Gastrocnemius medialis (tissue), 4 donors: ENCODE measurements around the gene ZYX. TPM values are rescaled to one million over a fixed set of nuclear protein-coding genes. Genes with fewer than 3 reads are reported as not detected.

Experiments
- ATAC-seq, 2 donors: fragments of 150-250 bp; one replicate each; pipeline ENCODE4 v1.9.1; 2016
- DNase-seq, 2 donors: peaks; one replicate each; pipeline ENCODE4 v3.0.0-alpha.2; 2019
- H3K27ac ChIP-seq, 4 donors: fragments of 200-600 bp; sonication (generic); 1 replicate in 1 of 4; 2 replicates in 3 of 4; pipeline ENCODE4 v1.5.1; 2016 to 2018; ENCODE audit warnings: mild to moderate bottlenecking in 2 of 4, moderate library complexity in 1 of 4
- H3K27me3 ChIP-seq, 3 donors: fragments of 200-600 bp; sonication (generic) in 2 of 3; 1 replicate in 1 of 3; 2 replicates in 2 of 3; pipeline versions ENCODE4 v1.5.1 to v1.6.0; 2016 to 2019; ENCODE audit warnings: mild to moderate bottlenecking in 1 of 3, moderate library complexity in 1 of 3
- H3K36me3 ChIP-seq, 2 donors: fragments of 200-600 bp; sonication (generic) in 1 of 2; one replicate each; pipeline ENCODE4 v1.5.1; 2017 to 2018
- H3K4me1 ChIP-seq, 2 donors: fragments of 200-600 bp; sonication (generic) in 1 of 2; one replicate each; pipeline ENCODE4 v1.5.1; 2016 to 2017; ENCODE audit warnings: mild to moderate bottlenecking in 2 of 2
- H3K4me3 ChIP-seq, 4 donors: fragments of 200-600 bp; sonication (generic) in 3 of 4; 1 replicate in 1 of 4; 2 replicates in 3 of 4; pipeline ENCODE4 v1.5.1; 2016 to 2019; ENCODE audit warnings: mild to moderate bottlenecking in 2 of 4
- H3K9me3 ChIP-seq, 3 donors: fragments of 200-600 bp; sonication (generic) in 2 of 3; 1 replicate in 1 of 3; 2 replicates in 2 of 3; pipeline ENCODE4 v1.5.1; 2016 to 2019
- POLR2A ChIP-seq, 2 donors: fragments of 450-650 bp; IDR thresholded peaks; one replicate each; pipeline ENCODE4 v1.6.1; 2017; ENCODE audit warnings: antibody characterized with exemption in 2 of 2, mild to moderate bottlenecking in 2 of 2, moderate library complexity in 2 of 2
- in situ Hi-C, 4 donors: fragments of 200-750 bp; cut with MboI; loops; one replicate each; pipeline versions ENCODE4 v1.15.0 to v1.8.0; 2017; ENCODE audit warnings: low sequenced_read_pairs in 4 of 4
- intact Hi-C: fragments of 100-400 bp; cut with DNase I; formaldehyde crosslinking; loops from one replicate; pipeline ENCODE4 v1.15.1; 2023; ENCODE audit warnings: low total_unique reads
- total RNA-seq, 4 donors: library from RNA; depleted of rRNA; stranded (reverse); fragments of >200 nt; gene quantifications; one replicate each; pipeline versions ENCODE4 v1.1.0 to v1.2.3, GENCODE V29; 2016
- TF ChIP-seq, protein P1 (sequence below), 5 experiments: fragments of 450-650 bp in 3 of 5; fragments of 200-600 bp in 2 of 5; sonication (generic) in 2 of 5; IDR thresholded peaks in 4 of 5; conservative IDR thresholded peaks in 1 of 5; 1 replicate in 4 of 5; 2 replicates in 1 of 5; pipeline ENCODE4 v1.5.1; 2016 to 2019; ENCODE audit warnings: antibody characterized with exemption in 5 of 5, mild to moderate bottlenecking in 3 of 5, moderate library complexity in 3 of 5

ZYX gene
- total RNA-seq, 4 donors from 2014 or later, result 27.1 to 81.8 (median 43.2) TPM

- in situ Hi-C loops (no loop called here), intact Hi-C loops (no loop called here)
- Histone ChIP-seq H3K9me3 (no peaks in the 10 kb centered on the region), H3K36me3 (peaks cover 0 to 23% of the 10 kb centered on the region in 2 donors), H3K4me1 (peaks cover 16 to 34% of the 10 kb centered on the region in 2 donors), H3K27me3 (no peaks in the 10 kb centered on the region), H3K27ac (no peak overlapping the region), H3K4me3 (no peak overlapping the region)
- TF ChIP-seq, protein P1, sequence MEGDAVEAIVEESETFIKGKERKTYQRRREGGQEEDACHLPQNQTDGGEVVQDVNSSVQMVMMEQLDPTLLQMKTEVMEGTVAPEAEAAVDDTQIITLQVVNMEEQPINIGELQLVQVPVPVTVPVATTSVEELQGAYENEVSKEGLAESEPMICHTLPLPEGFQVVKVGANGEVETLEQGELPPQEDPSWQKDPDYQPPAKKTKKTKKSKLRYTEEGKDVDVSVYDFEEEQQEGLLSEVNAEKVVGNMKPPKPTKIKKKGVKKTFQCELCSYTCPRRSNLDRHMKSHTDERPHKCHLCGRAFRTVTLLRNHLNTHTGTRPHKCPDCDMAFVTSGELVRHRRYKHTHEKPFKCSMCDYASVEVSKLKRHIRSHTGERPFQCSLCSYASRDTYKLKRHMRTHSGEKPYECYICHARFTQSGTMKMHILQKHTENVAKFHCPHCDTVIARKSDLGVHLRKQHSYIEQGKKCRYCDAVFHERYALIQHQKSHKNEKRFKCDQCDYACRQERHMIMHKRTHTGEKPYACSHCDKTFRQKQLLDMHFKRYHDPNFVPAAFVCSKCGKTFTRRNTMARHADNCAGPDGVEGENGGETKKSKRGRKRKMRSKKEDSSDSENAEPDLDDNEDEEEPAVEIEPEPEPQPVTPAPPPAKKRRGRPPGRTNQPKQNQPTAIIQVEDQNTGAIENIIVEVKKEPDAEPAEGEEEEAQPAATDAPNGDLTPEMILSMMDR (IDR thresholded peaks at IDR 0.05 in 4 of 5, conservative IDR thresholded peaks at IDR 0.05 in 1 of 5), result no peak
- no peak for TF ChIP-seq POLR2A (IDR thresholded peaks at IDR 0.05)
- no peak for DNase-seq
- peak; percentile 20 to 21 for ATAC-seq
Measured at GRCh38 chr7:143395187-143396149, 14.3 kb downstream of the ZYX start.

DNA sequence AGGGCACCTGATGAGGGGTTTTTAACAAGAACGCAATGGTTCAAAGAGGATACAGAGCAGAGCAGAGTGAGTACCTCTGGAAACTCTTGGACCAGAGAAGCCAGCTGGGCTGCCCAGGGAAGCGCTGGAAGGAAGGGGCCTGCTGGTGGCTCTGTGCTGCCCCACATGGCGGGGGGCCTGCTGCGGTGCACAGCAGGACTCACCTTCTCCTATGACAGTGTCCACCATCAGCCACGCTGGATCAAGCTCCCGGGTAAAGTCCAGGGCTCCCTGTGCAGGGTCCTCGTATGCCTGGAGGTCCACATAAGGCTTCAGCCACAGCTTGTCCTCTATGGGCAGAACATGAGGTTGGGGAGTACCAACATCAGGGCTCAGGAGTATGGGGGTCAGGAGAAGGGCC, 15.0 kb downstream of the ZYX start:
- H3K27me3 ChIP-seq, result no peaks in the 10 kb centered on the region
- H3K4me3 ChIP-seq, result no peak overlapping the region
- peaks cover 0 to 16% of the 10 kb centered on the region in 2 donors for H3K36me3 ChIP-seq
- peaks cover 14 to 28% of the 10 kb centered on the region in 2 donors for H3K4me1 ChIP-seq
- TF ChIP-seq, protein P1 (IDR thresholded peaks at IDR 0.05 in 4 of 5, conservative IDR thresholded peaks at IDR 0.05 in 1 of 5), result no peak
- TF ChIP-seq POLR2A (IDR thresholded peaks at IDR 0.05), result no peak
- H3K9me3 ChIP-seq, result no peaks in the 10 kb centered on the region
- no peak for ATAC-seq
- intact Hi-C loops (no loop called here), in situ Hi-C loops (no loop called here)
- no peak overlapping the region for H3K27ac ChIP-seq
- no peak for DNase-seq

DNA sequence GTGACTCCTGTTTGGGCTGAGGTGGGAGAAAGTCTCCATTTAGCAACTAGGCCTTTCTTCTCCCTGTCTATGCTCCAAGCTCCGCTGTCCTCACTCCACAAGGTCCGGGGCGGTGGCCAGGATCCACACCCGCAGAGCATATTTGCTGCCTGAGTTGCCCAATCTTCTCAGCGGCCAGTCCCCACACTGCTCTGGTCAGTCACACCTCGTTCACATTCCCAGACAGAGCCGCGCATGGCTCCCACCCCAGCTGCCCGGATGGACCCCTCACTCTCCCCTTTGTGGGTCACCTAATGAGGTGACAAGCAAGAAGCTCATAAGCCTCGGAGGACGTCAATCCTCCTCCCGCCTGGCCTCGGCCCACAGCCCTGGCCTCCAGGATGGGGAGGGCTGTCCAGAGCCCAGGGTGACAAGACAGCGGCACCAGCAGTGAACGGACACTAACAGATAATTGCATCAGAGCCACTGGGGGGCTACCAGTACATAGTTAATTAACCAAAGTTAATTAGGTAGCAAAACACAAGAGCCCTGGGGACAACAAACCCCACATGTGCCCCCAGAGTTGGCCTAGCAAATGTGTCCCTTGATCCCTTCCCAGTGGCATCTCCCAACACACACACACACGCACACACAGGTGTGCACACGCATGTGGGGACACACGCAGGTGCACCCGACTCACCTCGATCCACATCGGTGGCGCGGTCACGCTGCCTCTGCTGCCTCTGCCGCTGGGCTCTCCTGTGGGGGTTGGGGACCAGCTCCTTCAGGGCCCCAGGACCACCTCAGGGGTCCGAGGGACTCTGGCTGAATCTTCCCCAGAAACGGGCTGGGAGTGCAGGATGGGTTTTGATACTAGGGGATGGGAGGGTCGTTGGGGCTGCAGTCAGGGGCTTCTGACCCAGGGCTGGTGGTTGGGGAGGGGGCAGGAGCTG, 15.7 kb downstream of the ZYX start:
- H3K27me3 ChIP-seq, result no peaks in the 10 kb centered on the region
- in situ Hi-C loops, result no loop called here
- no peak overlapping the region for H3K4me3 ChIP-seq
- intact Hi-C loops, result no loop called here
- H3K4me1 ChIP-seq, result peaks cover 13 to 21% of the 10 kb centered on the region in 2 donors
- H3K27ac ChIP-seq, result no peak overlapping the region
- H3K36me3 ChIP-seq, result peaks cover 0 to 9% of the 10 kb centered on the region in 2 donors
- peak in 1 of 2 donors; percentile 20 for ATAC-seq
- no peaks in the 10 kb centered on the region for H3K9me3 ChIP-seq
- no peak for DNase-seq
- TF ChIP-seq, protein P1 (IDR thresholded peaks at IDR 0.05 in 4 of 5, conservative IDR thresholded peaks at IDR 0.05 in 1 of 5), result no peak
- no peak for TF ChIP-seq POLR2A (IDR thresholded peaks at IDR 0.05)

GRCh38 chr7:143397710-143398530, 16.8 kb downstream of the ZYX start:
- Histone ChIP-seq H3K36me3 (no peaks in the 10 kb centered on the region), H3K27me3 (no peaks in the 10 kb centered on the region), H3K4me3 (no peak overlapping the region), H3K27ac (no peak overlapping the region), H3K4me1 (peaks cover 7 to 13% of the 10 kb centered on the region in 2 donors), H3K9me3 (no peaks in the 10 kb centered on the region)
- in situ Hi-C loops (no loop called here), intact Hi-C loops (no loop called here)
- DNase-seq (no peak), ATAC-seq (no peak)
- no peak for TF ChIP-seq POLR2A (IDR thresholded peaks at IDR 0.05)
- TF ChIP-seq, protein P1 (IDR thresholded peaks at IDR 0.05 in 4 of 5, conservative IDR thresholded peaks at IDR 0.05 in 1 of 5), result no peak
